ENCODE measurements around the gene HPSE2.

- no peak for TF ChIP-seq POLR2A (IDR thresholded peaks at IDR 0.05; ENCODE audit: low read length)
- no peak for TF ChIP-seq GATA1 (IDR thresholded peaks at IDR 0.05; ENCODE audit: low read depth, low read length)
Observed at GRCh38 chr10:99279626-99280111, 44.0 kb upstream of the HPSE2 start.
